SK-N-SH (cell line): ENCODE measurements around the gene KRTAP3-3.

Experiments
- CTCF ChIP-seq: fragments of 200-600 bp; sonication (generic); IDR thresholded peaks from 2 replicates; pipeline ENCODE4 v1.6.1; 2017; ENCODE audit warnings: antibody characterized with exemption, mild to moderate bottlenecking, moderate library complexity
- RAD21 ChIP-seq: IDR thresholded peaks from 2 replicates; pipeline ENCODE4 v1.6.1; 2012; ENCODE audit warnings: mild to moderate bottlenecking, low read length
- SIN3A ChIP-seq: IDR thresholded peaks from 2 replicates; pipeline ENCODE4 v1.6.1; 2012; ENCODE audit warnings: low read depth, mild to moderate bottlenecking, low read length, moderate library complexity, borderline replicate concordance
- SMC3 ChIP-seq: IDR thresholded peaks from 2 replicates; pipeline ENCODE4 v1.6.1; 2012; ENCODE audit warnings: low read depth, low read length, improper control_type of control experiment
- USF1 ChIP-seq: IDR thresholded peaks from 2 replicates; pipeline ENCODE4 v1.4.0; 2012; ENCODE audit warnings: low read depth, borderline replicate concordance

GRCh38 chr17:40980117-40980516 is 13.8 kb downstream of the KRTAP3-3 start:
- TF ChIP-seq CTCF (no peak), SMC3 (no peak), USF1 (no peak), SIN3A (no peak), RAD21 (no peak)
